Astrocyte of the spinal cord (primary cell): ENCODE data around the gene GPR35.

ENCODE experiments used
- DNase-seq: peaks from one replicate; pipeline ENCODE4 v3.0.0; 2011; ENCODE audit warnings: low read depth, low spot score
- H3K4me3 ChIP-seq: 2 replicates; pipeline ENCODE4 v1.5.1; 2011; ENCODE audit warnings: low read depth, mild to moderate bottlenecking, low read length, moderate library complexity
- in situ Hi-C: cut with HindIII; loops from 2 replicates; pipeline ENCODE4 v1.10.0; 2017; ENCODE audit warnings: low sequenced_read_pairs
- TF ChIP-seq, protein P1 (sequence below): IDR thresholded peaks from 2 replicates; pipeline ENCODE4 v1.5.1; 2012; ENCODE audit warnings: low read depth, mild to moderate bottlenecking, low read length, inconsistent platforms

The GPR35 gene

DNA sequence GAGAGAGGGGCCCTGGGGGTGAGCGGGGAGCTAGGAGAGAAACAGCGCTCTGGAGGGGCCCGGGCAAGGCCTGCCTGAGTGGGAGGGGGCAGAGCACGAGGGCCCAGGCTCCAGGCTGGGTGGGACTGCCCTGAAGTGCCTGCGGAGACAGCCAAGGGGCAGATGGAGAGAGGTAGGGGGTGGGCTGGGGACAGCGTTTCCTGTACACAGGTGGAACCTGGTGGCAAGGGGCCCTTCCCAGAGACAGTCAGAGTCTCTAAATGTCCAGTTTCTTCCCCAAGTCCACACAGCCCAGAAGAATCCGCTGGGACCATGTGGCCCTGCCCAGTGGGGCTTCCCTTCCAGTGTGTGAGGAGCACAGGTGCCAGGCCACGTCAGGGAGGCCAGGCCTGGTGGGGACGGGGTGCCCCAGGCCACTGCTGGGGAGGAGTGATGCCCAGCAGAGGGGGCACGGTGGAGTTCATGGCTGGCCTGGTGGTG is 1.7 kb upstream of the GPR35 start:
- TF ChIP-seq, protein P1, sequence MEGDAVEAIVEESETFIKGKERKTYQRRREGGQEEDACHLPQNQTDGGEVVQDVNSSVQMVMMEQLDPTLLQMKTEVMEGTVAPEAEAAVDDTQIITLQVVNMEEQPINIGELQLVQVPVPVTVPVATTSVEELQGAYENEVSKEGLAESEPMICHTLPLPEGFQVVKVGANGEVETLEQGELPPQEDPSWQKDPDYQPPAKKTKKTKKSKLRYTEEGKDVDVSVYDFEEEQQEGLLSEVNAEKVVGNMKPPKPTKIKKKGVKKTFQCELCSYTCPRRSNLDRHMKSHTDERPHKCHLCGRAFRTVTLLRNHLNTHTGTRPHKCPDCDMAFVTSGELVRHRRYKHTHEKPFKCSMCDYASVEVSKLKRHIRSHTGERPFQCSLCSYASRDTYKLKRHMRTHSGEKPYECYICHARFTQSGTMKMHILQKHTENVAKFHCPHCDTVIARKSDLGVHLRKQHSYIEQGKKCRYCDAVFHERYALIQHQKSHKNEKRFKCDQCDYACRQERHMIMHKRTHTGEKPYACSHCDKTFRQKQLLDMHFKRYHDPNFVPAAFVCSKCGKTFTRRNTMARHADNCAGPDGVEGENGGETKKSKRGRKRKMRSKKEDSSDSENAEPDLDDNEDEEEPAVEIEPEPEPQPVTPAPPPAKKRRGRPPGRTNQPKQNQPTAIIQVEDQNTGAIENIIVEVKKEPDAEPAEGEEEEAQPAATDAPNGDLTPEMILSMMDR = no peak
- no peak overlapping the region for H3K4me3 ChIP-seq
- in situ Hi-C loops = no loop called here
- DNase-seq = no peak

DNA sequence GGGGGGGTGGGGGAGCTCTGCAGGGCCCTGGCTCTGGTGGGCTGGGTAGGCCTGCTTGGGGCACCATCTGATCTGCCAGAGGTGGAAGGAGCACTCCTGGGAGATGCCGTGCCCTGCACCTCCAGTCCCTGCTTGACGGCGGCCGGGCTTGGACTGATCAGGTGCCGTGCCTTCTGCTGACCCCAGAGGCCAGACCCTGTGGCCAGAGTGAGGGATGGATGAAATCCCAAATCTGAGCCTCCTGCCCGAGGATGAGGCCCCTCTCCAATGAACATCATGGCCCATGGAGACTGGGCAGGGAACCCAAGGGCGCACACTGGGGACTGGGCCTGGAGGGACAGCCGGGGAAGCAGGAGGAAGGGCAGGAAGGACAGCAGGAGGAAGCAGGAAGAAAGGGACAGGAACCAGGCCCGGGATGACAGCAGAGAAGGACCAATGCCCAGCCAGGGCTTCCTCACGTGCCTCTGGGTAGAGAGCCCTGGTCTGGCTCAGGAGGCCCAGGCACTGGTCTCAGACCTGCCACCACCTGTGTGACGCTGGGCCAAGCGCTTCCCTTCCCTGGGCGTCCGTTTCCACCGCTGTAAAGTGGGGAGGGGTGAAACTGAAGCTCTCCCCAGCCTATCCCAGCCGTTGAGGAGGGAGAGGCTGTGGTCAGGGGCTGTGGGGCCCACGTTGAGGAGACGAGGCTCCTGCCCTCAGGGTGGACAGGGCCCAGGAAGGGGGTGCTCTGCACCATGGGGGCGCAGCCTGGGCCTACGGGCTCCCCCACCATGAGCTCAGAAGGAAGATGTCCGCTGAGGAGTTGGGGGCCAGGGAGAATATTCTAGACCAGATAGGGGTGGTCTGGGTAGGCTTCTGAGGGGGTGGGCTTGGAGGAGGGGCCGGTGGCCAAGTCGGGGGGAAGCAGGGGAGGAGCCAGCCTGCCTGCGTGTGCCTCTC is 1.0 kb upstream of the GPR35 start:
- no peak for DNase-seq
- TF ChIP-seq, protein P1 = no peak
- in situ Hi-C loops = no loop called here
- H3K4me3 ChIP-seq = no peak overlapping the region

DNA sequence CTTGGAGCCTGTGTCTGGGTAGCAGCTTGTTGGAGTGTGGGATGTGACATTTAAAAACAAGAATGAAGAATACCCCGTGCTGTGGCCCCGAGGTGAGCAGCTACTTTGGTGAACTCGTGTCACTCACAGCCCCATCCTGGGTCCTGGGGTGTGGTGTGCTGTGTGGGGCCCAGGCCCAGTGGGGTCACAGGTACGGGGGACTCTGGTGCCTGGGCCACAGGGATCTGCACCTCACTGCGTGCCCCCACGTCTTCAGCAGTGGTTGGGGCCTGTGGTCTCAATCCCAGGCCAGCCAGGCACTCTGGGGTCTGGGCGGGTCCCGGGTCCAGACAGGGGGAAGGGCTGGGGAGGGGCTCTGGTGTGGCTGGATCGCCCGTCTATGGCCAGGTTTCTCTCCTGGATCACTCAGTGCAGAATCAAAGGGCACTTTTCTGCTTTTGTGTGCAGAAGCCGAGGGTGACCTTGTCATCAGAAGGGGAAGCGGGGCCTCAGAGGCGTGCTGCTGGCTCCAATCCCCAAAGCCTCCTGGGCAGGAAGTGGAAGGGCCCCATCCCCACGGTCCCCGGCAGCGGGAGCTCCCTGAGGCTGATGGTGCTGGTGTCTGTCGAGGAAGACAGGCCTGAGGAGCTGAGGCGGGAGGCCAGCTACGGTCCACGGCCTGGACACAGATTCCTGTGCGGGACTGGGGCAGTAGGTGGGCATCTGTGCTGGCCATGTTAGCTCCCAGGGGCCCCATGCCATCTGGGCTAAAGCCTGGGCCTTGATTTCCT is 1.4 kb downstream of the GPR35 start:
- TF ChIP-seq, protein P1 = no peak
- in situ Hi-C loops = no loop called here
- no peak overlapping the region for H3K4me3 ChIP-seq

DNA sequence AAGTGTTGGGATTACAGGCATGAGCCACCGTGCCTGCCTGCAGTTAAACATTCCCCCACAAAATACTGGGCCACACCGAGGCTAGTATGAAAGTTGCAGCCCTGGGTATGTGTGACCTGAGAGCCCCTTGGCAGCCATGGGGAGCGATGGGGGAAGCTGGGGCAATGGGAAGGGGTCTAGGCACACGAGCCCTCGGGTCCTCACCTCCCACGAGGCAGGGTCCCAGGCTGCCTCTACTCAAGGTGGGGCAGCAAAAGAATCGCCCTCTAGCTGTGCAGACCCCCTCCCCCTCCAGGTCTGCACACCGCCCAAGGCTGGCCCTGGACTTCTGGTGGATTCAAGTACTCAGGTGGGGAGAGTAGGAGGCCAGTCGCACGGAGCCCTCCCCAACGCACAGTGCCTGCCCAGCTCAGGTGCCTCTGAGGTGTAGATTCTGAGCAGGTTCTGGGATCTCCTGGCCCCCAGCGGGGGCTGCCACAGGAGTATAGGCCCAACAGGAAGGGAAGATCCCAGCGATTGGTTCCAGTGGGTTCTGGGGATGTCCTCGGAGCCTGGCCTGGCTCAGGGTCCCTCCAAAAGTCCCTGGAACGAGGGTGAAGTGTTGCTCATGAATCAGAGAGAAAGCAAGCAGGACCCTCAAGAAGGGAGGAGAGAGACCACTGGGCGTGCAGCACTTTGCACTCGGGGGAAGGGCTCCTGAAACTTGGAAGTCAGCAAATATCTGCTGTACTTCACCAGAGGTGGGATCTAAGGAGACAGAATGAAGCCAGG is 2.6 kb downstream of the GPR35 start:
- no peak for DNase-seq
- no peak overlapping the region for H3K4me3 ChIP-seq
- TF ChIP-seq, protein P1 = no peak
- in situ Hi-C loops = no loop called here

More for the DNA sequence above, 1.4 kb downstream of the GPR35 start:
- no peak for DNase-seq

DNA sequence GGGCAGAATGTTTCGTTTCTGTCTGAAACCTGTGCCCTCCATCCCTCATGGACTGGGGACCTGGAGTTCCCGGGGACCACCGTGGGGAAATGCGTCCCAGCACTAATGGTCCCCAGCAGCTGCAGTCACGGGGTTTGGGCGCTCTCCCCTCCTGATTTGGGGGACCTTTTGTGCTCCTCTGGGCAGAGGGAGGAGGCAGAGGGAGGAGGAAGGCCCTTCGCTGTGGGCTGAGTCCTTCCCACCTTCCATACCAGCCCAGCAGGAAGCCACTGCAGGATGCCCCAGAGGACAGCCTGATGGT is 3.2 kb downstream of the GPR35 start:
- DNase-seq = no peak
- in situ Hi-C loops = no loop called here
- H3K4me3 ChIP-seq = no peak overlapping the region
- TF ChIP-seq, protein P1 = no peak
